HL-60 (cell line): ENCODE data around the gene ARPP21.

Experiments used
- DNase-seq, 2 experiments: peaks; one replicate each; pipeline ENCODE4 v3.0.0-alpha.2; 2010 to 2020; ENCODE audit warnings: low read depth in 1 of 2, low spot score in 1 of 2
- H3K27ac ChIP-seq: fragments of 250-450 bp; sonication (Bioruptor Pico); replicated peaks from 2 replicates; pipeline ENCODE4 v1.5.1; 2020; ENCODE audit warnings: mild to moderate bottlenecking, moderate library complexity
- H3K27me3 ChIP-seq: fragments of 250-450 bp; sonication (Bioruptor Pico); 2 replicates; pipeline ENCODE4 v1.5.1; 2021; ENCODE audit warnings: mild to moderate bottlenecking, moderate library complexity; ENCODE audit not compliant: insufficient read depth, poor library complexity, severe bottlenecking
- H3K4me3 ChIP-seq: replicated peaks from 2 replicates; pipeline ENCODE4 v1.5.1; 2011; ENCODE audit warnings: mild to moderate bottlenecking, control low read depth, low read length; ENCODE audit not compliant: insufficient read depth
- CTCF ChIP-seq: IDR thresholded peaks from one replicate; pipeline ENCODE4 v1.5.1; 2011; ENCODE audit warnings: low read length, control low read depth, inconsistent platforms; ENCODE audit not compliant: insufficient read depth
- GABPA ChIP-seq: IDR thresholded peaks from 2 replicates; pipeline ENCODE4 v1.6.1; 2012; ENCODE audit warnings: low read depth
- POLR2AphosphoS5 ChIP-seq: IDR thresholded peaks from 2 replicates; pipeline ENCODE4 v1.6.1; 2012; ENCODE audit warnings: low read depth
- REST ChIP-seq: IDR thresholded peaks from 2 replicates; pipeline ENCODE4 v1.6.1; 2012; ENCODE audit warnings: low read depth; ENCODE audit not compliant: insufficient replicate concordance
- SPI1 ChIP-seq: IDR thresholded peaks from 2 replicates; pipeline ENCODE4 v1.6.1; 2012; ENCODE audit warnings: low read depth, mild to moderate bottlenecking, borderline replicate concordance

ARPP21 gene

GRCh38 chr3:35679409-35680080 lies 40.2 kb downstream of the ARPP21 start:
- no peak for TF ChIP-seq REST
- no peak for TF ChIP-seq GABPA
- no peak for TF ChIP-seq POLR2AphosphoS5
- TF ChIP-seq CTCF, result no peak
- no peak for TF ChIP-seq SPI1
- no peak overlapping the region for H3K27ac ChIP-seq
- H3K27me3 ChIP-seq, result no peaks in the 10 kb centered on the region
- no peak overlapping the region for H3K4me3 ChIP-seq
- DNase-seq, result no peak

- no peak for TF ChIP-seq REST
- TF ChIP-seq CTCF, result no peak
- no peak for TF ChIP-seq POLR2AphosphoS5
- peak; percentile 6; the same call in 1 of the 2 replicates for TF ChIP-seq SPI1
- no peak overlapping the region for H3K27ac ChIP-seq
- no peak for DNase-seq
- H3K27me3 ChIP-seq, result no peaks in the 10 kb centered on the region
- no peak overlapping the region for H3K4me3 ChIP-seq
These were observed 41.7 kb downstream of the ARPP21 start for GRCh38 chr3:35680866-35681650.

GRCh38 chr3:35685153-35685552 lies 45.8 kb downstream of the ARPP21 start:
- no peaks in the 10 kb centered on the region for H3K27me3 ChIP-seq

More at GRCh38 chr3:35685153-35685552, 45.8 kb downstream of the ARPP21 start:
- DNase-seq, result no peak
- no peak overlapping the region for H3K4me3 ChIP-seq
- no peak overlapping the region for H3K27ac ChIP-seq
- TF ChIP-seq GABPA, result no peak
- no peak for TF ChIP-seq SPI1
- no peak for TF ChIP-seq POLR2AphosphoS5
- TF ChIP-seq REST, result no peak
